ENCODE measurements around the gene PLD6.

GRCh38 chr17:17156511-17156910, 49.6 kb downstream of the PLD6 start:
- no peak for TF ChIP-seq CTCF (optimal IDR thresholded peaks at IDR 0.05 in 1 of 3, IDR thresholded peaks at IDR 0.05 in 1 of 3, conservative IDR thresholded peaks at IDR 0.05 in 1 of 3; ENCODE audit: extremely low read depth in 1 of 3, insufficient read depth in 2 of 3, low read length in 3 of 3)
- no peak for TF ChIP-seq EZH2 (IDR thresholded peaks at IDR 0.05; ENCODE audit: low read length)
